Thyroid gland (tissue), 4 donors: Measurements from ENCODE around the gene KMT5C.

Experiments
- CTCF ChIP-seq, 6 experiments: fragments of 200-600 bp in 3 of 6; fragments of 450-650 bp in 3 of 6; sonication (generic) in 3 of 6; IDR thresholded peaks; one replicate each; pipeline ENCODE4 v1.5.1; 2016 to 2019; ENCODE audit warnings: antibody characterized with exemption in 6 of 6, mild to moderate bottlenecking in 2 of 6, inconsistent platforms in 1 of 6, moderate library complexity in 1 of 6
- POLR2A ChIP-seq, 2 donors: fragments of 450-650 bp; IDR thresholded peaks; one replicate each; pipeline ENCODE4 v1.6.1; 2017; ENCODE audit warnings: antibody characterized with exemption in 2 of 2, mild to moderate bottlenecking in 2 of 2, moderate library complexity in 1 of 2

- TF ChIP-seq CTCF (IDR thresholded peaks at IDR 0.05) (no peak), POLR2A (IDR thresholded peaks at IDR 0.05) (no peak)
Measured at GRCh38 chr19:55387736-55388497, 48.2 kb downstream of the KMT5C start.
